ENCODE data around the gene TGIF2. TPM values are rescaled to one million over a fixed set of nuclear protein-coding genes. Genes with fewer than 3 reads are reported as not detected.

The TGIF2 gene
- total and polyA plus RNA-seq, 2 of the 4 experiments (the other 2 are of a cell fraction) = 9.7 to 12.7 TPM

- no peak overlapping the region for H3K56ac ChIP-seq (ENCODE audit: extremely low read depth, insufficient read depth, low read length)
- H2BK5ac ChIP-seq (ENCODE audit: low read depth, low read length, poor library complexity, severe bottlenecking) = no peak overlapping the region
- no peak overlapping the region for H2AK5ac ChIP-seq (ENCODE audit: low read depth, low read length)
- no peak overlapping the region for H3K4me3 ChIP-seq (ENCODE audit: insufficient read depth, low read depth, low read length)
- H2BK120ac ChIP-seq (ENCODE audit: low read depth, low read length) = no peak overlapping the region
- H3K79me1 ChIP-seq (ENCODE audit: low read depth in 1 of 2, low read length in 2 of 2) = peaks cover 3 to 13% of the 10 kb centered on the region in 2 experiments; a peak in 3 of 4 replicates
- H2AK9ac ChIP-seq (replicated peaks; ENCODE audit: low read depth, low read length, poor library complexity) = no peak overlapping the region
- H4K8ac ChIP-seq (ENCODE audit: low read depth in 2 of 2, low read length in 2 of 2) = no peak overlapping the region
- POLR2A ChIA-PET (ENCODE audit: unreplicated experiment) = interaction anchor here (0.5 kb wide), 1 partner anchor 68 kb away, joined by 5 read pairs; no protein-coding TSS in a partner anchor
- H2BK15ac ChIP-seq (ENCODE audit: low read depth, low read length) = no peak overlapping the region
- no peak overlapping the region for H3K18ac ChIP-seq (ENCODE audit: low read depth, low read length)
- no peak overlapping the region for H4K91ac ChIP-seq (ENCODE audit: insufficient read depth, low read depth, low read length)
- H4K5ac ChIP-seq (ENCODE audit: low read depth, low read length) = no peak overlapping the region
- no peak overlapping the region for H2BK20ac ChIP-seq (ENCODE audit: low read depth, low read length)
- CTCF ChIA-PET = no interaction called here
- H3K9me1 ChIP-seq (ENCODE audit: insufficient read depth, low read length) = no peaks in the 10 kb centered on the region
- no peak overlapping the region for H3K4ac ChIP-seq (ENCODE audit: low read depth, low read length)
- H3K14ac ChIP-seq (replicated peaks; ENCODE audit: low read depth, low read length) = no peak overlapping the region
- no peak overlapping the region for H3K23ac ChIP-seq (ENCODE audit: low read depth, low read length)
- in situ Hi-C loops (cut with MboI; ENCODE audit: low sequenced_read_pairs) (loop anchor here (5.0 to 10.0 kb wide), 2 partner anchors 141 to 273 kb away; no protein-coding TSS in a partner anchor), intact Hi-C loops (cut with micrococcal nuclease) (loop anchor here (10.0 kb wide), 1 partner anchor 271 kb away; no protein-coding TSS in a partner anchor), dilution Hi-C loops (cut with HindIII; ENCODE audit: low sequenced_read_pairs, unreplicated experiment) (no loop called here)
- H3K4me1 ChIP-seq (ENCODE audit: control insufficient read depth, insufficient read depth, low read length) = no peaks in the 10 kb centered on the region
- no TSS peak for BruUV-seq (replicated peaks)
- no peaks in the 10 kb centered on the region for H3K9me3 ChIP-seq (ENCODE audit: control insufficient read depth, insufficient read depth, low read length)
- TF ChIP-seq NFE2L2 (IDR thresholded peaks at IDR 0.05; ENCODE audit: low read depth, low read length) (no peak), FOS (IDR thresholded peaks at IDR 0.05; ENCODE audit: low read depth, low read length) (no peak), MXI1 (IDR thresholded peaks at IDR 0.05; ENCODE audit: borderline replicate concordance, low read depth, low read length) (no peak), SMC3 (IDR thresholded peaks at IDR 0.05; ENCODE audit: low read depth, low read length) (no peak), CHD1 (IDR thresholded peaks at IDR 0.05; ENCODE audit: low read depth, low read length) (no peak), CEBPB (IDR thresholded peaks at IDR 0.05; ENCODE audit: low read depth, low read length) (no peak), BHLHE40 (IDR thresholded peaks at IDR 0.05; ENCODE audit: low read depth, low read length) (no peak), RFX5 (IDR thresholded peaks at IDR 0.05; ENCODE audit: low read depth, low read length) (no peak), MAZ (IDR thresholded peaks at IDR 0.05; ENCODE audit: borderline replicate concordance, low read depth, low read length) (no peak), POLR2A (IDR thresholded peaks at IDR 0.05; ENCODE audit: low read depth, low read length) (no peak), RAD21 (IDR thresholded peaks at IDR 0.05; ENCODE audit: low read length) (no peak), RCOR1 (IDR thresholded peaks at IDR 0.05; ENCODE audit: insufficient replicate concordance, low read length) (no peak), MAFK (IDR thresholded peaks at IDR 0.05; ENCODE audit: low read depth, low read length) (no peak)
- TF ChIP-seq, protein P1, sequence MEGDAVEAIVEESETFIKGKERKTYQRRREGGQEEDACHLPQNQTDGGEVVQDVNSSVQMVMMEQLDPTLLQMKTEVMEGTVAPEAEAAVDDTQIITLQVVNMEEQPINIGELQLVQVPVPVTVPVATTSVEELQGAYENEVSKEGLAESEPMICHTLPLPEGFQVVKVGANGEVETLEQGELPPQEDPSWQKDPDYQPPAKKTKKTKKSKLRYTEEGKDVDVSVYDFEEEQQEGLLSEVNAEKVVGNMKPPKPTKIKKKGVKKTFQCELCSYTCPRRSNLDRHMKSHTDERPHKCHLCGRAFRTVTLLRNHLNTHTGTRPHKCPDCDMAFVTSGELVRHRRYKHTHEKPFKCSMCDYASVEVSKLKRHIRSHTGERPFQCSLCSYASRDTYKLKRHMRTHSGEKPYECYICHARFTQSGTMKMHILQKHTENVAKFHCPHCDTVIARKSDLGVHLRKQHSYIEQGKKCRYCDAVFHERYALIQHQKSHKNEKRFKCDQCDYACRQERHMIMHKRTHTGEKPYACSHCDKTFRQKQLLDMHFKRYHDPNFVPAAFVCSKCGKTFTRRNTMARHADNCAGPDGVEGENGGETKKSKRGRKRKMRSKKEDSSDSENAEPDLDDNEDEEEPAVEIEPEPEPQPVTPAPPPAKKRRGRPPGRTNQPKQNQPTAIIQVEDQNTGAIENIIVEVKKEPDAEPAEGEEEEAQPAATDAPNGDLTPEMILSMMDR (conservative IDR thresholded peaks at IDR 0.05; ENCODE audit: low read depth, low read length) = no peak
- TF ChIP-seq, protein P2, sequence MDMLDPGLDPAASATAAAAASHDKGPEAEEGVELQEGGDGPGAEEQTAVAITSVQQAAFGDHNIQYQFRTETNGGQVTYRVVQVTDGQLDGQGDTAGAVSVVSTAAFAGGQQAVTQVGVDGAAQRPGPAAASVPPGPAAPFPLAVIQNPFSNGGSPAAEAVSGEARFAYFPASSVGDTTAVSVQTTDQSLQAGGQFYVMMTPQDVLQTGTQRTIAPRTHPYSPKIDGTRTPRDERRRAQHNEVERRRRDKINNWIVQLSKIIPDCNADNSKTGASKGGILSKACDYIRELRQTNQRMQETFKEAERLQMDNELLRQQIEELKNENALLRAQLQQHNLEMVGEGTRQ (IDR thresholded peaks at IDR 0.05; ENCODE audit: low read depth, low read length) = no peak
- TF ChIP-seq, protein P3, sequence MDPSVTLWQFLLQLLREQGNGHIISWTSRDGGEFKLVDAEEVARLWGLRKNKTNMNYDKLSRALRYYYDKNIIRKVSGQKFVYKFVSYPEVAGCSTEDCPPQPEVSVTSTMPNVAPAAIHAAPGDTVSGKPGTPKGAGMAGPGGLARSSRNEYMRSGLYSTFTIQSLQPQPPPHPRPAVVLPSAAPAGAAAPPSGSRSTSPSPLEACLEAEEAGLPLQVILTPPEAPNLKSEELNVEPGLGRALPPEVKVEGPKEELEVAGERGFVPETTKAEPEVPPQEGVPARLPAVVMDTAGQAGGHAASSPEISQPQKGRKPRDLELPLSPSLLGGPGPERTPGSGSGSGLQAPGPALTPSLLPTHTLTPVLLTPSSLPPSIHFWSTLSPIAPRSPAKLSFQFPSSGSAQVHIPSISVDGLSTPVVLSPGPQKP (IDR thresholded peaks at IDR 0.05; ENCODE audit: borderline replicate concordance, low read depth, low read length) = no peak
- peaks cover 43% of the 10 kb centered on the region for H3K36me3 ChIP-seq (ENCODE audit: control insufficient read depth, insufficient read depth, low read length)
- peaks cover 8% of the 10 kb centered on the region; the same call in 1 of the 2 replicates for H4K20me1 ChIP-seq (ENCODE audit: insufficient read depth, low read length)
- DNase-seq = no peak
- WGBS, 2 experiments (ENCODE audit: extremely low coverage in 2 of 2, insufficient read length in 1 of 2) = 70% methylated on average over 2 of the region's 3 CpGs; no CpG with 5 or more reads in 1 of the 2 experiments
- H3K27me3 ChIP-seq (ENCODE audit: control insufficient read depth, insufficient read depth, low read length) = no peaks in the 10 kb centered on the region
- H2AFZ ChIP-seq (replicated peaks; ENCODE audit: low read length, poor library complexity) = no peak overlapping the region
- no peak overlapping the region for H3K9ac ChIP-seq (ENCODE audit: low read depth, low read length)
- no peak overlapping the region for H3K27ac ChIP-seq (ENCODE audit: insufficient read depth, low read length)
- no peak for ATAC-seq (ENCODE audit: low read depth)
- no peak overlapping the region for H3K4me2 ChIP-seq (ENCODE audit: low read depth, low read length)
Measured at GRCh38 chr20:36613974-36614373, 40.6 kb downstream of the TGIF2 start.

Data from IMR-90 (cell line).